ENCODE data around the gene FSTL5.

DNA sequence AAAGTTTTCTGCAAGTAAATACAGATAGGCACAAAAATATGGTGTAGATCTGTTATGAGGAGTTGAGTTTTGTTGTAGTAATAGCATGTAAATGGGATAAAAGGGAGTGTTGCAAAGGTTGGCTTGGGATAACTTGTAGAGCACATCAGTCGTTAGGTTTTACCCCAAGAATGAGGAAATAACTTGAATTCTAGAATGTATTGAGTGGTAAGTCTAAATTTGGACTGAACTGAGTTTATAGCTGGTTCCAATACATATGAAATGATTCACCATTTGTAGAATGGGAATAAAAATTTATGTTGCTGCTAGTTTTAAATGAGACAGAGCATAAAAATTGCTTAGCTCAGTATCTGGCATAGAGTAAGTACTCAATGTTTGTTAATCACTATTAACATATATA is 719.2 kb downstream of the FSTL5 start:
- TF ChIP-seq, protein P1, sequence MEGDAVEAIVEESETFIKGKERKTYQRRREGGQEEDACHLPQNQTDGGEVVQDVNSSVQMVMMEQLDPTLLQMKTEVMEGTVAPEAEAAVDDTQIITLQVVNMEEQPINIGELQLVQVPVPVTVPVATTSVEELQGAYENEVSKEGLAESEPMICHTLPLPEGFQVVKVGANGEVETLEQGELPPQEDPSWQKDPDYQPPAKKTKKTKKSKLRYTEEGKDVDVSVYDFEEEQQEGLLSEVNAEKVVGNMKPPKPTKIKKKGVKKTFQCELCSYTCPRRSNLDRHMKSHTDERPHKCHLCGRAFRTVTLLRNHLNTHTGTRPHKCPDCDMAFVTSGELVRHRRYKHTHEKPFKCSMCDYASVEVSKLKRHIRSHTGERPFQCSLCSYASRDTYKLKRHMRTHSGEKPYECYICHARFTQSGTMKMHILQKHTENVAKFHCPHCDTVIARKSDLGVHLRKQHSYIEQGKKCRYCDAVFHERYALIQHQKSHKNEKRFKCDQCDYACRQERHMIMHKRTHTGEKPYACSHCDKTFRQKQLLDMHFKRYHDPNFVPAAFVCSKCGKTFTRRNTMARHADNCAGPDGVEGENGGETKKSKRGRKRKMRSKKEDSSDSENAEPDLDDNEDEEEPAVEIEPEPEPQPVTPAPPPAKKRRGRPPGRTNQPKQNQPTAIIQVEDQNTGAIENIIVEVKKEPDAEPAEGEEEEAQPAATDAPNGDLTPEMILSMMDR (IDR thresholded peaks at IDR 0.05 in 2 of 3, conservative IDR thresholded peaks at IDR 0.05 in 1 of 3; ENCODE audit: borderline replicate concordance in 1 of 3, insufficient read depth in 1 of 3, low read depth in 2 of 3, low read length in 2 of 3) = no peak
- TF ChIP-seq SRF (IDR thresholded peaks at IDR 0.05; ENCODE audit: low read depth) (no peak), CEBPB (IDR thresholded peaks at IDR 0.05; ENCODE audit: low read depth) (no peak), SIN3A (IDR thresholded peaks at IDR 0.05; ENCODE audit: low read depth) (no peak), POLR2AphosphoS5 (IDR thresholded peaks at IDR 0.05; ENCODE audit: low read depth, low read length) (no peak), ZNF274 (IDR thresholded peaks at IDR 0.05; ENCODE audit: low read depth, low read length) (no peak), POLR2A (IDR thresholded peaks at IDR 0.05; ENCODE audit: borderline replicate concordance, extremely low read depth, insufficient read depth, insufficient read length) (no peak), JUND (IDR thresholded peaks at IDR 0.05) (no peak), RAD21 (IDR thresholded peaks at IDR 0.05; ENCODE audit: low read depth) (no peak), EZH2 (IDR thresholded peaks at IDR 0.05) (no peak)
- TF ChIP-seq, protein P2, sequence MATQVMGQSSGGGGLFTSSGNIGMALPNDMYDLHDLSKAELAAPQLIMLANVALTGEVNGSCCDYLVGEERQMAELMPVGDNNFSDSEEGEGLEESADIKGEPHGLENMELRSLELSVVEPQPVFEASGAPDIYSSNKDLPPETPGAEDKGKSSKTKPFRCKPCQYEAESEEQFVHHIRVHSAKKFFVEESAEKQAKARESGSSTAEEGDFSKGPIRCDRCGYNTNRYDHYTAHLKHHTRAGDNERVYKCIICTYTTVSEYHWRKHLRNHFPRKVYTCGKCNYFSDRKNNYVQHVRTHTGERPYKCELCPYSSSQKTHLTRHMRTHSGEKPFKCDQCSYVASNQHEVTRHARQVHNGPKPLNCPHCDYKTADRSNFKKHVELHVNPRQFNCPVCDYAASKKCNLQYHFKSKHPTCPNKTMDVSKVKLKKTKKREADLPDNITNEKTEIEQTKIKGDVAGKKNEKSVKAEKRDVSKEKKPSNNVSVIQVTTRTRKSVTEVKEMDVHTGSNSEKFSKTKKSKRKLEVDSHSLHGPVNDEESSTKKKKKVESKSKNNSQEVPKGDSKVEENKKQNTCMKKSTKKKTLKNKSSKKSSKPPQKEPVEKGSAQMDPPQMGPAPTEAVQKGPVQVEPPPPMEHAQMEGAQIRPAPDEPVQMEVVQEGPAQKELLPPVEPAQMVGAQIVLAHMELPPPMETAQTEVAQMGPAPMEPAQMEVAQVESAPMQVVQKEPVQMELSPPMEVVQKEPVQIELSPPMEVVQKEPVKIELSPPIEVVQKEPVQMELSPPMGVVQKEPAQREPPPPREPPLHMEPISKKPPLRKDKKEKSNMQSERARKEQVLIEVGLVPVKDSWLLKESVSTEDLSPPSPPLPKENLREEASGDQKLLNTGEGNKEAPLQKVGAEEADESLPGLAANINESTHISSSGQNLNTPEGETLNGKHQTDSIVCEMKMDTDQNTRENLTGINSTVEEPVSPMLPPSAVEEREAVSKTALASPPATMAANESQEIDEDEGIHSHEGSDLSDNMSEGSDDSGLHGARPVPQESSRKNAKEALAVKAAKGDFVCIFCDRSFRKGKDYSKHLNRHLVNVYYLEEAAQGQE (IDR thresholded peaks at IDR 0.05; ENCODE audit: low read depth) = no peak
- TF ChIP-seq, protein P3, sequence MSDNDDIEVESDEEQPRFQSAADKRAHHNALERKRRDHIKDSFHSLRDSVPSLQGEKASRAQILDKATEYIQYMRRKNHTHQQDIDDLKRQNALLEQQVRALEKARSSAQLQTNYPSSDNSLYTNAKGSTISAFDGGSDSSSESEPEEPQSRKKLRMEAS (IDR thresholded peaks at IDR 0.05) = no peak
